Esophagus muscularis mucosa (tissue), 4 donors: Measurements from ENCODE around the gene COPS4. TPM values are rescaled to one million over a fixed set of nuclear protein-coding genes. Genes with fewer than 3 reads are reported as not detected.

Experiments
- DNase-seq: peaks from one replicate; pipeline ENCODE4 v3.0.0-alpha.2; 2017; ENCODE audit errors: extremely low spot score
- H3K27ac ChIP-seq, 4 donors: fragments of 200-600 bp; sonication (generic); replicated peaks in 1 of 4; 1 replicate in 3 of 4; 2 replicates in 1 of 4; pipeline ENCODE4 v1.5.1; 2016 to 2019; ENCODE audit warnings: mild to moderate bottlenecking in 1 of 4
- H3K27me3 ChIP-seq, 4 donors: fragments of 200-600 bp; sonication (generic); one replicate each; pipeline versions ENCODE4 v1.5.1 to v1.6.0; 2016 to 2019
- H3K36me3 ChIP-seq, 4 donors: fragments of 200-600 bp; sonication (generic); one replicate each; pipeline ENCODE4 v1.5.1; 2016 to 2019
- H3K4me1 ChIP-seq, 4 donors: fragments of 200-600 bp; sonication (generic); one replicate each; pipeline ENCODE4 v1.5.1; 2016 to 2019
- H3K4me3 ChIP-seq, 4 donors: fragments of 200-600 bp; sonication (generic); 1 replicate in 2 of 4; 2 replicates in 2 of 4; pipeline ENCODE4 v1.5.1; 2016 to 2019; ENCODE audit warnings: mild to moderate bottlenecking in 4 of 4, moderate library complexity in 1 of 4
- H3K9me3 ChIP-seq, 4 donors: fragments of 200-600 bp; sonication (generic); 1 replicate in 3 of 4; 2 replicates in 1 of 4; pipeline ENCODE4 v1.5.1; 2016 to 2019
- EP300 ChIP-seq: sonication (generic); formaldehyde crosslinking; IDR thresholded peaks from one replicate; pipeline ENCODE4 v1.6.1; 2017; ENCODE audit warnings: antibody characterized with exemption
- POLR2A ChIP-seq: fragments of 450-650 bp; IDR thresholded peaks from one replicate; pipeline ENCODE4 v1.6.1; 2017; ENCODE audit warnings: antibody characterized with exemption, moderate library complexity, mild to moderate bottlenecking, low read depth
- POLR2AphosphoS5 ChIP-seq, 2 donors: sonication (generic); formaldehyde crosslinking; IDR thresholded peaks; one replicate each; pipeline ENCODE4 v1.6.1; 2017; ENCODE audit warnings: antibody characterized with exemption in 2 of 2
- WGBS: methylation state at CpG from one replicate; pipeline ENCODE4 v1.1.5; 2018; 5-methylcytosine and 5-hydroxymethylcytosine counted together
- intact Hi-C: fragments of 100-400 bp; cut with DNase I; formaldehyde crosslinking; loops from one replicate; pipeline ENCODE4 v1.15.1; 2023
- total RNA-seq, 4 donors: library from RNA; depleted of rRNA; stranded (reverse); fragments of >200 nt; gene quantifications; one replicate each; pipeline versions ENCODE4 v1.1.0 to v1.2.1, GENCODE V29; 2016
- TF ChIP-seq, protein P1 (sequence below), 3 experiments: fragments of 200-600 bp in 2 of 3; fragments of 450-650 bp in 1 of 3; sonication (generic) in 2 of 3; IDR thresholded peaks; one replicate each; pipeline ENCODE4 v1.5.1; 2017 to 2019; ENCODE audit warnings: antibody characterized with exemption in 3 of 3, mild to moderate bottlenecking in 2 of 3, moderate library complexity in 1 of 3

COPS4 gene
- total RNA-seq, 4 donors from 2014 or later, result 54.8 to 63.7 (median 57.7) TPM

DNA sequence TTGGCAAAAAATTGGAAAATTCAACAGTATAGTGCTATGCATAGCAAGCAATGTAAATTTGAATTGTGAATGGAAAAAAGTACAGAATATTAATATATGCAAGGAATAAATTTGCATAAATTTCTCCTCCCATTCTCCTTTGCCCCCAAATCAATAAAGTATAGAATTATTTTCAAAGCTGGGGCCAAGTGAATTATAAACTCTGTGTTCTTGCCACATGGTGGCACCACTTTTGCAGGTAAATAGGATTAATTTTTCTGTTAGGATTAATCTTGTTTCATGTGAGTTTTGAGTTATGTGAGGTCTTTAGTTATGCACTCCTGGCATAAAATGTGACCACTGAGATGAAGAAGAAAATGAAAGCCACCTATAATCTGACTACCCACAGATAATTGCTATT is 19.9 kb downstream of the COPS4 start:
- no peak for DNase-seq
- Histone ChIP-seq H3K27me3 (no peaks in the 10 kb centered on the region), H3K9me3 (no peaks in the 10 kb centered on the region), H3K36me3 (peaks cover 10 to 92% (median 65%) of the 10 kb centered on the region in 4 donors), H3K4me3 (no peak overlapping the region), H3K27ac (no peak overlapping the region), H3K4me1 (no peaks in the 10 kb centered on the region)
- intact Hi-C loops, result no loop called here
- TF ChIP-seq, protein P1, sequence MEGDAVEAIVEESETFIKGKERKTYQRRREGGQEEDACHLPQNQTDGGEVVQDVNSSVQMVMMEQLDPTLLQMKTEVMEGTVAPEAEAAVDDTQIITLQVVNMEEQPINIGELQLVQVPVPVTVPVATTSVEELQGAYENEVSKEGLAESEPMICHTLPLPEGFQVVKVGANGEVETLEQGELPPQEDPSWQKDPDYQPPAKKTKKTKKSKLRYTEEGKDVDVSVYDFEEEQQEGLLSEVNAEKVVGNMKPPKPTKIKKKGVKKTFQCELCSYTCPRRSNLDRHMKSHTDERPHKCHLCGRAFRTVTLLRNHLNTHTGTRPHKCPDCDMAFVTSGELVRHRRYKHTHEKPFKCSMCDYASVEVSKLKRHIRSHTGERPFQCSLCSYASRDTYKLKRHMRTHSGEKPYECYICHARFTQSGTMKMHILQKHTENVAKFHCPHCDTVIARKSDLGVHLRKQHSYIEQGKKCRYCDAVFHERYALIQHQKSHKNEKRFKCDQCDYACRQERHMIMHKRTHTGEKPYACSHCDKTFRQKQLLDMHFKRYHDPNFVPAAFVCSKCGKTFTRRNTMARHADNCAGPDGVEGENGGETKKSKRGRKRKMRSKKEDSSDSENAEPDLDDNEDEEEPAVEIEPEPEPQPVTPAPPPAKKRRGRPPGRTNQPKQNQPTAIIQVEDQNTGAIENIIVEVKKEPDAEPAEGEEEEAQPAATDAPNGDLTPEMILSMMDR (IDR thresholded peaks at IDR 0.05), result peak in 2 of 3 experiments; percentile 5 to 20
- TF ChIP-seq POLR2A, result no peak
- TF ChIP-seq POLR2AphosphoS5 (IDR thresholded peaks at IDR 0.05), result no peak
- TF ChIP-seq EP300, result no peak

DNA sequence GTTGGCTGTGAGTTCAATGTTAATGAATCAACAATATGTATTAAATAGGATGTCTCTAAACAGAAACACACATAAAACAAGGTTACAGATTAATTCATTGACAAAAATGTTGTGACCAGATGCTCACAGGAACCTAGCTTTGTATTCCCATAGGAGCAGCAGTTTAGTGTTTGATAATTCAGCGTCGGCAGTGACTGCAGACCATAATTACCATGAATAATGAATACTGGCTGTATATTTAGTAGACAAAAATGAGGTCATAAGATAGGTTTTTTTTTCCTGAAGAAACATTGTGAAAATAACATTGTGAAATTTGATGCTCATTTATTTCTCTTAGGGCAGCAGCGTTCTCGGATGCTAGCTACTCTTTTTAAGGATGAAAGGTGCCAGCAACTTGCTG is 27.8 kb downstream of the COPS4 start:
- Histone ChIP-seq H3K9me3 (no peaks in the 10 kb centered on the region), H3K36me3 (peaks cover 31 to 94% (median 81%) of the 10 kb centered on the region in 4 donors), H3K4me3 (no peak overlapping the region), H3K27me3 (no peaks in the 10 kb centered on the region), H3K4me1 (no peaks in the 10 kb centered on the region), H3K27ac (no peak overlapping the region)
- no peak for DNase-seq
- TF ChIP-seq, protein P1 (IDR thresholded peaks at IDR 0.05), result no peak
- no peak for TF ChIP-seq POLR2AphosphoS5 (IDR thresholded peaks at IDR 0.05)
- no peak for TF ChIP-seq POLR2A
- TF ChIP-seq EP300, result no peak
- 88% methylated on average over 4 of the region's 4 CpGs for WGBS
- intact Hi-C loops, result no loop called here

DNA sequence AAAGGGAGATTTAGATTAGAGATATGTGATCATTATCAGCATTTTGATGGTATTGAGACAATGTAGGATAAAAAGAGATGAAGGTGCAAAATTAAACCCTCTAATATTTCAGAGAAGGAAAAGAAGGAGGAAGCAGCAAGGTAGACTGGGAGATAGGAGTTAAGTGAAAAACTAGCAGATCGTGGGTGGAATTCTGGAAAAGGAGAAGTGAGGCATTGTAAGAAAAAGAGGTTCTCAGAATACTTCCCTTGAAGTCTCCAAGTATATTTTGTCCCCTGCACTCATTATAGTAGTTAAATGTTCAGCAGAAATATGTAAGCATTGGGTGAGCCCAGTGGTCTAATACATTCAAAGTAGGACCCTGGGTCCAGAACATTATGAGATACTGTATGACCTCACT is 30.3 kb downstream of the COPS4 start:
- no peaks in the 10 kb centered on the region for H3K4me1 ChIP-seq
- peaks cover 35 to 97% (median 80%) of the 10 kb centered on the region in 4 donors for H3K36me3 ChIP-seq
- no peaks in the 10 kb centered on the region for H3K27me3 ChIP-seq
- no peaks in the 10 kb centered on the region for H3K9me3 ChIP-seq
- no peak overlapping the region for H3K27ac ChIP-seq
- no peak overlapping the region for H3K4me3 ChIP-seq
- intact Hi-C loops, result no loop called here
- no peak for TF ChIP-seq EP300
- no peak for TF ChIP-seq POLR2A
- TF ChIP-seq POLR2AphosphoS5 (IDR thresholded peaks at IDR 0.05), result no peak
- TF ChIP-seq, protein P1 (IDR thresholded peaks at IDR 0.05), result no peak
- no peak for DNase-seq
- WGBS, result 84% methylated on average over 1 of the region's 1 CpG

DNA sequence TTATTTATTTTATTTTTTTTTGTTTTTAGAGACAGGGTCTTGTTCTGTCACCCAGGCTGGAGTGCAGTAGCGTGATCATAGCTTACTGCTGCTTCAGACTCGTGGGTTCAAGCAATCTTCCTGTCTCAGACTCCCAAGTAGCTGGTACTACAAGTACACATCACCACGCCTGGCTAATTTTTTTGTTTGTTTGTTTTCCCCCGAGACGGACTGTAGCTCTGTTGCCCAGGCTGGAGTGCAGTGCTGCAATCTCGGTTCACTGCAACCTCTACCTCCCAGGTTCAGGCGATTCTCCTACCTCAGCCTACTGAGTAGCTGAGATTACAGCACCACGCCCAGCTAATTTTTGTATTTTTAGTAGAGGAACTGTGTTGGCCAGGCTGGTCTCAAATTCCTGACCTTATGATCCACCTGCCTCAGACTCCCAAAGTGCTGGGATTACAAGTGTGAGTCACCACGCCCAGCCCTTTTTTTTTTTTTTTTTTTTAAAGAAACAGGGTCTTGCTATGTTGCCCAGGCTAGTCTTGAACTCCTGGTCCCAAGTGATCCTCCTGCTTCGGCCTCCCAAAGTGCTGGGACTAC is 32.2 kb downstream of the COPS4 start:
- H3K4me1 ChIP-seq, result no peaks in the 10 kb centered on the region
- 87% methylated on average over 10 of the region's 10 CpGs for WGBS
- DNase-seq, result no peak
- H3K9me3 ChIP-seq, result no peaks in the 10 kb centered on the region
- no peaks in the 10 kb centered on the region for H3K27me3 ChIP-seq
- H3K36me3 ChIP-seq, result peaks cover 34 to 100% (median 83%) of the 10 kb centered on the region in 4 donors
- intact Hi-C loops, result no loop called here
- H3K4me3 ChIP-seq, result no peak overlapping the region
- TF ChIP-seq EP300 (no peak), POLR2A (no peak), POLR2AphosphoS5 (IDR thresholded peaks at IDR 0.05) (no peak)
- TF ChIP-seq, protein P1 (IDR thresholded peaks at IDR 0.05), result no peak
- no peak overlapping the region for H3K27ac ChIP-seq

DNA sequence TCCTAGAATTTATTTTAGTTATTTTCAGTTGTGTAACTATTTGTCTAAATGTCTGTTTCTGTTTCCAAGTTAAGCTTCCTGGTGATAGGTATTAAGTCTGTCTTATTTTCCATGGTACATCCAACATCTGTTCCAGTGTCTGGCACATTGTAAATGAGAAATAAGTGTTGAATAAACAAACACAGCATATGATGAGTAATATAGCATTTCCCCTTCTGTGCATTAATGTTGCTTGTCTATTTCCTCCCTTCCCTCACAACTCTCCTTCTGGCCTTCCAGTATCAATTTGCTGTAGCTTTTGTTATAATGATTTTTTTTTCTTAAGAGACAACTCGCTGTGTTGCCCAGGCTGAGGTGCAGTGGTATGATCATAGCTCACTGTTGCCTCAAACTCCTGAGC is 36.1 kb downstream of the COPS4 start:
- WGBS, result 93% methylated on average over 1 of the region's 1 CpG
- H3K36me3 ChIP-seq, result peaks cover 19 to 80% (median 59%) of the 10 kb centered on the region in 4 donors
- intact Hi-C loops, result no loop called here

More for the DNA sequence above, 36.1 kb downstream of the COPS4 start:
- TF ChIP-seq EP300 (no peak), POLR2A (no peak), POLR2AphosphoS5 (IDR thresholded peaks at IDR 0.05) (no peak)
- TF ChIP-seq, protein P1 (IDR thresholded peaks at IDR 0.05), result no peak
- no peaks in the 10 kb centered on the region for H3K27me3 ChIP-seq
- no peak for DNase-seq
- no peak overlapping the region for H3K27ac ChIP-seq
- H3K9me3 ChIP-seq, result no peaks in the 10 kb centered on the region
- peaks cover 0 to 21% (median 18%) of the 10 kb centered on the region in 4 donors for H3K4me1 ChIP-seq
- no peak overlapping the region for H3K4me3 ChIP-seq
